RKO (cell line): ENCODE measurements around the gene FDCSP.
"Not testable (repeated sequence)": the region's sequence is repeated elsewhere in the genome, so short reads cannot be mapped to it uniquely, and the experiment has no call there.

Experiments
- DNase-seq: peaks from one replicate; pipeline ENCODE4 v3.0.0-alpha.2; 2016; ENCODE audit warnings: low spot score

The FDCSP gene

DNA sequence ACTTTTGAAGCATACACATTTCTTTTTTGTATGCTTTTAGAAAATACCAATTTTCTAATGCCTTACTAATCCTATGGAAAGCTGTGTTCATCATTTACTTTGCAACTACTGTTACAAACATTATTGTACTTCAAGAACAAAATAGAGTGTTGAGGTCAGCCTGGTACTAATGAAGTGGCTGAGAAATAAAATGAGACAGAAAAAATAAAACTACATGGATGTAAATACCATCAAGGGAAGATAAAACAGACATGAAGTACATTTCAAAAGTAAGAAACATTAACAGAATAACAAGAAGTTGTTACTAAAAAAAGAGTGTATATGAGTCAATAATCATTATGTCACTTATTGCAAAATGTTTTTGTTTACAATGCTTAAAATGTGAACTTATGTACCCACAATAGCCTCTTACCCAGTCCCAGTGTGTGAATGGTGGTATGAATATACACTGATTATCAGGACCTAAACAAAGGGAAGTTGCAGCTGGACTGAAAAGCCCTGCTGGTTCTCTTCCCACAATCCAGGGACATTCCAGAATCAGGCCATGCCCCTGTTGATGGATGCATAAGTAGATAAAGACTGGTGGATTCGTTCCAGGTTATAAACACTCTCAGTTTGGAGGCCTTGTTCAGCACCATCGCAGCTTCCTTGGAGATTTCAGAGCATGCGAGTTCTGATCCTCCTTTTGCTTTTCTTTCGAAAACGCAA, 14.1 kb downstream of the FDCSP start:
- no peak for DNase-seq

DNA sequence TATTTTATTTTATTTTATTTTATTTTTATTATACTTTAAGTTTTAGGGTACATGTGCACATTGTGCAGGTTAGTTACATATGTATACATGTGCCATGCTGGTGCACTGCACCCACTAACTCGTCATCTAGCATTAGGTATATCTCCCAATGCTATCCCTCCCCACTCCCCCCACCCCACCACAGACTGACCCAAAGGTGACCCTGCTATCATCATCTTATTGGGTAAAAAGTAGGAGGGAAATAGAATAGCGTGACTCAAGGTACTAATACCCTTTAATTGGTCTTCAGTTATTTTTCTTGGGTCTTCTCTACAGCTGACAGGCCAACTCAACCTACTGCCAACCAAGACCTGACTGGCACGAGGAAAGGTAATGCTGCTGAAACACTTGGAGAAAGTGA, 16.4 kb downstream of the FDCSP start, which contains the start of gene CSN3:
TSS of gene CSN3 (plus strand) at position 301 of the 400 bp plus-strand sequence. CDS start 2,223 bp downstream, outside the sequence.
- DNase-seq = not testable (repeated sequence)

DNA sequence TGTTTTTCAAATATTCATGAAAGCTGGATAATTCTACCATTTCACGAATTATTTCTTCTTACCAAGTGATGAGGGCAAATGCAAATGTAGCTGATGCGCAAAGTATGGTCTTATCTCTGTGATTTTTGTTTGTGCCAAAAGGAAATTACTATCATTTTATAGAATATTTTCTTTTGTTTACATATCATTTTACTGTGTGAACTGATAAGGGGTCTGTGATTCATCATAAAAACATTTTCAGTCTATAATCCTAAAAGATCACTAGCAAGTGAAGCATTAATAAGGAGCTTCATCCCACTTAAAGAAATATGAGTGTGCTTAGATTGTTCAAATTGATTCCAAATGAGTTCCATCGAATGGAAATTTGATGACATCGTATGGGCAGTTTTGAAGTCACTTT, 17.2 kb downstream of the FDCSP start:
- no peak for DNase-seq

DNA sequence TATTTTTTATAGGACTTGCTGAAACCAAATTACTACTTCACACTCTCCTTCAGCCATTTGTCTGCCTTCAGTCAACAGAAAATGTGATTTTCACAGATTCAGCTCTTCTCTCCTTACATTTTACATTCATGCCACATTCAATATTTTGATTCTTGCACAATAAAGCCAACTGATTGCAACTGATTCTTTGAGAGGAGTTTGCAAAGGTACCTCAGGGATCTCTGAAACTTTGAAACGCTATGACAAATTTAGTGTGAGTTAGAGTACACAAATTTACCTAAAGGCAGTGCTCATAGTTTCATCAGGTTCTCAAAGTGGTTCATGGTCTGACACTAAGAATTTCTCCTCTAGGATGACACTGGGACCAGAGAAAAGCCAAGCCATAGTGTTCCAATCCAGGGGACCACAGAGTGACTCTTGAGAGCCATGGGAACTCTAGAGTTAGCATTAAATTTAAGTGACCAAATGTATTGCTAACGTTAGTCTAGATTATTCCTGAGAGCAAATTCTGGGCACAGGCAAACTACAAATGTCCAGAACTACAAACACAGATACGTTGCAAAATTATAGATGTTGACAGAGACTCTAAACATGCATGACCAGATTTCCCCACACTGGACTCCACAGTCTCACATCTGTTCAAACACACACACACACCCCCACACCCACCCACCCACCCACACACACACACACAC, 25.5 kb downstream of the FDCSP start:
- DNase-seq = no peak

DNA sequence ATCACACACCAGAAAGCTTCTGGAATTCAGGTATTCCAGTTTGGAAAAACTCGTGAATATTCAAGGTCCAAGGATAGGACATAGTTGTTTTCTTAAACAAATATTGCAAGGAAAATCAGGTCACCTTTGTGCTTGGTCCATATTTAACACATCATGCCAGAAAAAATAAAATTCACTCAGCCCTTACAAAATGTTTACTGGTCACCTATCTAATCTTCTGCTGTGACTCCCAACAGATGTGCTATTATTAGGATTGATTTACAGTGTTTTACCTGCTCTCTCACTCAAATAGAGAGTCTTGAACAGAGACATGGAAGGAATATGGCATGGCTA, 26.0 kb downstream of the FDCSP start:
- DNase-seq = no peak

DNA sequence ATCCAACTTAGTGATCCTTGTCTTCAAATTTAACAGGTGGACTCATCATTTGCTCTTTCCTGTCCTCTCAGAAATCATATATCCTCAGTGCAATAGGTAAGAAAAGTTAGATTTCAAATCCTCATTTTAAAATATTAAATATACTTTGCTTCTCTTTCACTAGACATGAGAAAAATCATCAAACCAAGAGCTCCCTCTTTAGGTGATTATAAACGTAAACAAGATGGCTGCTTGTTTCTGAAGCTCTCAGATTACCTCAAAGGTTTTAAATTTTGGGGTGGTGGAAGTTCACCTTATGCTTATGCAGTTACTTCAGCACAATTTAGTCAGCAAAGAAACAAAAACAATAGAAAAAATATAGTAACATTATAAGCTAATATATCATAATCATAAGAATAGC, 43.8 kb downstream of the FDCSP start:
- peak; percentile 47 for DNase-seq

DNA sequence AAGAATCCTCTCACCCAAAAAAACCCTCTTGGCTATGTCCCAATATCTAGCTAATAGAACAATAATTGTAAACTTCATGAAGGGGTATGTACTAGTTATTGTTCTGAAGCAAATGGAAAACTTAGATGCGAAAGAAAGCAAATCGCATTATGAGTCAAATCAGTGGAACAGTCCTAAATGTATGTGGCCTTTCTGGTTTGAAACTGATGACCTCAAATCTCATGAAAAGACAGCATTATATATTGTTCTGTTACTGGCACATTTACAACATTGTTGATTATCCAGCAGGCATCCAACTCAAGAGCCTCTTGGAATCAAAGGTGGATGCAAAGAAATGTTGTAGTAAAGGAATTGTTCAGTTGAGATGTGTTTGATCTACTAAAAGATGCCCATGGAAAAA, 51.2 kb downstream of the FDCSP start:
- no peak for DNase-seq

DNA sequence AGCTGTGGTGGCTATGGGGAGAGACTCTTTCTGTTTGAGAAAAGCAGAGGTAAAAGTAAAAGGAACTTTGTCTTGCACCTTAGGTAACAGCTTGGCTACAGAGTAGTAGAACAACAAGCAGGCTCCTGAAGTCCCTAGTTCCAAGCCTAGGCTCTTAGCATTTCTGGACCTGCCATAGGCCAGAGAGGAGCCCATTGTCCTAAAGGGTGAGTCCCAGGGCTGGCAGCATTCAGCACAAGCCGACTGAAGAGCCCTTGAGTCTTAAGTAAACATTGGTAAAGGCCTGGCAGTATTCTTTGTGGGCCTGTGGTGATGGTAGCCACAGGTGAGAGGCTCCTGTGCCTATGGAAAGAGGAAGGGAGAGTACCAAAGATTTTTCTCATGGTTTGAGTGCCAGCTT, 54.6 kb downstream of the FDCSP start:
- DNase-seq = no peak
